GM19238 (cell line): ENCODE data around the gene IGSF9B.
"Not testable (repeated sequence)": the region's sequence is repeated elsewhere in the genome, so short reads cannot be mapped to it uniquely, and the experiment has no call there.

Source experiments
- DNase-seq: peaks from one replicate; pipeline ENCODE4 v3.0.0; 2011; ENCODE audit warnings: low spot score; ENCODE audit not compliant: insufficient read length

The IGSF9B gene, protein sequence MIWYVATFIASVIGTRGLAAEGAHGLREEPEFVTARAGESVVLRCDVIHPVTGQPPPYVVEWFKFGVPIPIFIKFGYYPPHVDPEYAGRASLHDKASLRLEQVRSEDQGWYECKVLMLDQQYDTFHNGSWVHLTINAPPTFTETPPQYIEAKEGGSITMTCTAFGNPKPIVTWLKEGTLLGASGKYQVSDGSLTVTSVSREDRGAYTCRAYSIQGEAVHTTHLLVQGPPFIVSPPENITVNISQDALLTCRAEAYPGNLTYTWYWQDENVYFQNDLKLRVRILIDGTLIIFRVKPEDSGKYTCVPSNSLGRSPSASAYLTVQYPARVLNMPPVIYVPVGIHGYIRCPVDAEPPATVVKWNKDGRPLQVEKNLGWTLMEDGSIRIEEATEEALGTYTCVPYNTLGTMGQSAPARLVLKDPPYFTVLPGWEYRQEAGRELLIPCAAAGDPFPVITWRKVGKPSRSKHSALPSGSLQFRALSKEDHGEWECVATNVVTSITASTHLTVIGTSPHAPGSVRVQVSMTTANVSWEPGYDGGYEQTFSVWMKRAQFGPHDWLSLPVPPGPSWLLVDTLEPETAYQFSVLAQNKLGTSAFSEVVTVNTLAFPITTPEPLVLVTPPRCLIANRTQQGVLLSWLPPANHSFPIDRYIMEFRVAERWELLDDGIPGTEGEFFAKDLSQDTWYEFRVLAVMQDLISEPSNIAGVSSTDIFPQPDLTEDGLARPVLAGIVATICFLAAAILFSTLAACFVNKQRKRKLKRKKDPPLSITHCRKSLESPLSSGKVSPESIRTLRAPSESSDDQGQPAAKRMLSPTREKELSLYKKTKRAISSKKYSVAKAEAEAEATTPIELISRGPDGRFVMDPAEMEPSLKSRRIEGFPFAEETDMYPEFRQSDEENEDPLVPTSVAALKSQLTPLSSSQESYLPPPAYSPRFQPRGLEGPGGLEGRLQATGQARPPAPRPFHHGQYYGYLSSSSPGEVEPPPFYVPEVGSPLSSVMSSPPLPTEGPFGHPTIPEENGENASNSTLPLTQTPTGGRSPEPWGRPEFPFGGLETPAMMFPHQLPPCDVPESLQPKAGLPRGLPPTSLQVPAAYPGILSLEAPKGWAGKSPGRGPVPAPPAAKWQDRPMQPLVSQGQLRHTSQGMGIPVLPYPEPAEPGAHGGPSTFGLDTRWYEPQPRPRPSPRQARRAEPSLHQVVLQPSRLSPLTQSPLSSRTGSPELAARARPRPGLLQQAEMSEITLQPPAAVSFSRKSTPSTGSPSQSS (N-terminal part only)

DNA sequence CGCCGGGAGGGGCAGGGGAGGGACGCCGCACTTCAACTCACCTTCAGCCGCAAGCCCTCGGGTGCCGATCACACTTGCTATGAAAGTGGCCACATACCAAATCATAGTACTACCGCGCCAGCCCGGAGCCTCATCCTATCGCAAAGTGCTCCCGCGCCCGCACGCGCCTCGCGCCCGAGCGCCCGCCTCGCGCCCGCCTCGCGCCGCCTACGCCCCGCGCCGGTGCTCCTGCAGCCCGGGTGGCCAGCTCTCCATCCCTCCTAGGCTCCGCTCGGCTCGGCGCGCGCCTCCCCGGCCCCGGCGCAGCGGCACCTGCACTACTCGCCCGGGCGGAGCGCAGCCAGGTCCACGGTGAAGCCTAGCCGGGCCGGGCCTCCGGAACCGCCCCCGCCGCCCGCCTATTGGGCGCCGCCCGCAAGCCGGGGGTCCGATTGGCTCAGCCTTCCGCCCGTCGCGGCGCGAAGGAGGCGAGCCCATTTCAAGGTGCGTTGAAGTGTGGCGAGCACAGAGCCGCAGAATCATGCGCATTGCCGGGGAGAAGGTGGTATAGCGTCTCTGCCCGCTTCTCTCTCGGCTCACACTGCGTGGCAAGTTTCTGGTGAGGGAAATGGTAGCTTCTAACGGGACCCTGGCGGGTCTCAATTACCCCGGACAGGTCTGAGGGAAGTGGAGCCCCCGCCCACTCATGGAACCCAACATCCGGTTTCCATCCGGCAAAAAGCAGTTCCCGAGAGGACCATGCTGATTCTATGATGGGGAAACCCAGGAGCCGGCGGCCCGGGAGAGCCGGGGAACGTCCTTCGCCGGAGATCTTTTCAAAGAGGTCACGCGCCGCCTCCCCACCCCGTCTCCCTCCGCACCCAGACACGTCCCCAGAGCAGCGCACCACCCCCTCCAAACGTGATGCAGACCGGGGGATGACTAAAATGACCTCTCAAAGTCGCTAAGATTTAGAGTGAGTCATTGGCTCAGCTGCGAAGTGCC is at the start of gene IGSF9B:
Gene IGSF9B (minus strand): TSS at position 319 of the 984 bp plus-strand sequence. CDS start 214 bp downstream, at position 105.
- DNase-seq: peak; percentile 99

DNA sequence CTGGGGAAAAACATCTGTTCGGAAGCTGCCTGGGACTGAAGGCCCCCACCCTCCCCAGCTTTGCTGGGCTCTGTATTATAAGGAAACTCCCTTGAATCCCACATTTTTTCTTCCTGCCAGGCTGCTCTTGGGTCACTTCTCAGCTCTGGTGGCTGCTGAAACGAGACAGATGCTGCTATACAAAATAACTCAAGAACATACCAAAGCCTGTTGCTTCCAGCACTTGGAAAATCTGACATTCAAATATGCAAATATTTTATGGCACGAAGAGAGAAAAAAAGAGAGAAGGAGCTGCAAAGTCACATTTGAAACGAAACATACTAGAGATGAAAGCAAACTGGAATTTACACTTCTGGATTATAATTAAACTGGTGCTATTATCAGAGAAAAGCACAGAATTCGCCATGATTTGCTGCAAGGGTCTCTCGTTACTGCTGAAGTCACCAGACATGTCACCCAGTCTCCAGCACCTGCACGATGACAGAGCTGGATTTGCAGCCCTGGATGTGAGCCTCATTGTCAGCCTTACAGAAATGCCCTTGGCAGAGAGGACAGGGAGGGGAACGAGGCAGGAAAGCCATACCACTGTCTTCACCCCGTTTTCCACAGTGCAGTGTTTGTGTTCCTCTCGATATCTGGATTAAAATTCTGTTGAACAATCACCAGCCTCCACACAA is 47.9 kb upstream of the IGSF9B start:
- no peak for DNase-seq

DNA sequence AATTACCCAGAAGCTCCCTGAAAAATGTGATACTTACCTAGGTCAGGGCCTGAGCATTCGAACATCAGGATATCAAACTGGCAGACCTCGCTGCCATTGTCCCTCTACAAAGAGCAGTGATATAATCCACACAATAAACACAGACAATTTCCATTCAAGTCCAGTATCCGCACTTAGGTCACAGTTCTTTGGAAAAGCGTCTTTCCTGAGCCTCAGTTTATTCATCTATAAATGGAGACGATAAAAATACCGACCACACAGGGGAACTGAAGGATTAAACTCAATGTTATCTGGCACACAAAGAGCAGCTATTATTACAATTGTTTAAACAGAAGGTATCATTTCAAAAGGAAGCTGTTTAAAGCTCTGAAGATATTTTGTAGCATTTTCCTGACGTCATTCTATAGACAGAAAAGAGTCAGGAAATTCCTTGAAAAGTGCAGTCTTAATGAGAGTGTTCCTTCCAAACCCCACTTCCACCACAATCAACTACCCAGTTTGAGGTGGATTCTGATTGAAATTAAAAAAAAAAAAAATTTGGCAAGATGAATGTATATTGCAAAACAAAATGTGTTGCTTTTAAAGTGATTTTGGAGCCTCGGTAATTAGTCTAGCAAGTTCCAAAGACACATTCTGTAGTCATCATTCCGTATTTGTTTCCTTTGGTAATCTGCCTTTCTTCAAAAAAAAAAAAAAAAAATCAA is 47.2 kb upstream of the IGSF9B start:
- DNase-seq: no peak

DNA sequence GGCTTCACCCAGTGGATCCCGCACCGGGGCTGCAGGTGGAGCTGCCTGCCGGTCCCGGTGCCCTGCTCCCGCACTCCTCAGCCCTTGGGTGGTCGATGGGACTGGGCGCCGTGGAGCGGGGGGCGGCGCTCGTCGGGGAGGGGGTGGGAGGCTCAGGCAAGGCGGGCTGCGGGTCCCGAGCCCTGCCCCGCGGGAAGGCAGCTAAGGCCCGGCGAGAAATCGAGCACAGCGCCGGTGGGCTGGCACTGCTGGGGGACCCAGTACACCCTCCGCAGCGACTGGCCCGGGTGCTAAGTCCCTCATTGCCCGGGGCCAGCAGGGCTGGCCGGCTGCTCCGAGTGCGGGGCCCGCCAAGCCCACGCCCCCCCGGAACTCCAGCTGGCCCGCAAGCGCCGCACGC is 46.1 kb upstream of the IGSF9B start:
- DNase-seq: not testable (repeated sequence)

DNA sequence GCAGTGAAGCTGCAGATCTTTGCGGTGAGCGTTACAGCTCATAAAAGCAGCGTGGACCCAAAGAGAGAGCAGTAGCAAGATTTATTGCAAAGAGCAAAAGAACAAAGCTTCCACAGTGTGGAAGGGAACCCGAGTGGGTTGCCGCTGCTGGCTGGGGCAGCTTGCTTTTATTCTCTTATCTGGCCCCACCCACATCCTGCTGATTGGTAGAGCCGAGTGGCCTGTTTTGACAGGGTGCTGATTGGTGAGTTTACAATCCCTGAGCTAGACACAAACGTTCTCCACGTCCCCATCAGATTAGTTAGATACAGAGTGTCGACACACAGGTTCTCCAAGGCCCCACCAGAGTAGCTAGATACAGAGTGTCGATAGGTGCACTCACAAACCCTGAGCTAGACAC is 45.6 kb upstream of the IGSF9B start:
- DNase-seq: not testable (repeated sequence)

DNA sequence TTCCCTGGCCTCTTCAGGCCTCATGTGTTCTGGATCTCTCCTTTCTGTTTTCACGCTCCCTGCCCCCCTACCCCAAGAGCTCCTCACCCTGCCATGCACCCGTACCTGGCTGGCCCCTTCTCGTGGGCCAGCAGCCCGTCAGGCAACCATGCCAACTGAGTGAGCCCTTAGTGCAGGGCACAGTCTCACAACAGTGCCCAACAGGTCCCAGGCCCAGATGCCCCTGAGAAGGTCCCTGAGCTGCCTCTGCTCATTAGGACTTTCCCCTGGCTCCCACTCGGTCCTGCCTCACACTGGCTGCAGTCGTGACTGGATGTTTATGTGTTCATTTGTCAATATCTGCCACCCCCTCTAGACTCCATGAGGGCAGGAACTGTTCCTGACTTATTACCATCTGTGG is 44.8 kb upstream of the IGSF9B start:
- no peak for DNase-seq

DNA sequence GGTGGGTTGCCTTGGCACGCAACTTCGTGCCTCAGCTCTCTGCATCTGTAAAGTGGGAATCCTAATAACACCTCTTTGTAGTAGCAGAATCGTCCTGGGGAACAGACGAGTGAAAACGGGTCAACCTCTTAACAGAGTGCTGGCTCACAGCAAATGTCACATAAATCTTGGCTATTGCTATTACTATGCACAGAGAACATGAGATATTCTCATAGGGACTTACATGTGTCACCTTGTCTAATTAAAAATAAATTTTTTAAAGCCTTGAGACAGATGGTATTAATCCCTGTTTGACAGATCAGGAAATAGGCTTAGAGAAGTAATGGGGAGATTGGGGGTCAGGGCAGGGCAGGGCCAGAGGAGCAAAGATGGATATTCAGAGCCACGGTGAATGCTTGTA is 44.3 kb upstream of the IGSF9B start:
- DNase-seq: no peak

DNA sequence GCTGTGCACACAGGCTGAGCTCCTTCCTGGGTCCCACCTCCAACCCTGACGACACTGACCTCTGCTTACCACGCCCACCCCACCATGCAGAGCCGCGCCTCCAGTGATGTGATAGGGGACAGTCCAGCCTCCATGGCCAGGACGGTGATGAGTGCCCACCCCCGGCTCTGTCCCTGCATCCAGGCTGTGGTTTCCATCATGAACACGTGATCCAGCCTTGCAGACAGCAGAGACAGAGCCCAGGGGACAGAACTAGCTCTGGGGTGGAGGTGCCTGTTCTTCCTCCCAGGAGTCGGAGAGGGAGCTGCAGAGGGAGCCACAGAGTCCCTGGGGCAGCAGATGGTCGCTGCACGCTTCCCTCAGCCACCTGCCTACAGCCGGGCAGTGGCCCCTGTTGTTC is 42.6 kb upstream of the IGSF9B start:
- DNase-seq: no peak

DNA sequence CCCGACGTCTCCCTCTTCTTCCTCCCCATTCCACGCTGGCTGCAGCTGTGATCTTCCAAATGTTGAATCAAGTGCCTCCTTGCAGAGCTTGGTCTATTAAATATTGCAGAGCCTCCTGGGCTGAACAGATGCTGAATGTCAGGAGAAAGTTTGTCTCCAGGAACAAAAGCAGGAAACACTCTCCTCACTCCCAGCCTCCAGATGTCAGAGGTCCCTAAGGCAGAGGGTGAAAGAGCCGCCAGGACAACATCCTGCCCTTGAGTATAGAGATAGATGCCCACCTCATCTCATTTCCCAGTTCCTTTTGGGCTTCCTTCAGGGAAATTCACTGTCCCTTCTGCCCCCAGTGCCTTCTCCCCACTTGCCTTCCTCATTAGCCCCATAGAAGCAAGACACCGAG is 40.8 kb upstream of the IGSF9B start:
- no peak for DNase-seq

DNA sequence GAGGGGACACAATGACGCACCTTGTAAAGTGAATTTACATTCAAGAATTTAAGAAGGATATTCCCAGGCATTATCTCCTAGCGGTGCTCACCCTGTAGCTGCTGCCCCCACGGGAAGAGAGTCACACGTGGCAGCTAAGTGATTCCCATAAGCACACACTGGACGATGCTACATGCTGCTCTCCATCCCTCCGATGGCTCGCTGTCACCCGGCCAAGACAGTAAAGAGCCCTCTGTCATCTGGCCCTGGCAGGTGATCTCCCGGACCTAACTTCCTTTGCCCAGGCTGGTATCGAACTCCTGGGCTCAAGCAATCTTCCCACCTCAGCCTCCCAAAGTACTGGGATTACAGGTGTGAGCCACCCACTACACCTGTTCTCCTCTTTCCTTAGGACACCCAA is 39.9 kb upstream of the IGSF9B start:
- DNase-seq: no peak

DNA sequence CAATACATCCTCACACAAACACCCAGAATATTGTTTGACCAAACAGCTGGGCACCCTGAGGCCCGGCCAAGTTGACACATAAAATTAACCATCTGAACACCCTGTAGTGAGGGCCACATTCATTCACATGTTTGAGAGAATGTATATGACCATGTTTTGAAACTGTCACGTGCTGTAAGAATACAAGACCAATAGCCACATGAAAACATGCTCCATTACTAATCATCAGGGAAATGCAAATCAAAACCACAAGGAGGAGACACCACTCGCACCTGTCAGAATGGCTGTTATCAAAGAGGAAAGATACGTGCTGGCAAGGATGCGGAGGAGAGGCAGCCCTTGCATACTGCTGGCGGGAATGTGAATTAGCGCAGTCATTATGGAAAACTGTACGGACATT is 38.3 kb upstream of the IGSF9B start:
- DNase-seq: no peak

DNA sequence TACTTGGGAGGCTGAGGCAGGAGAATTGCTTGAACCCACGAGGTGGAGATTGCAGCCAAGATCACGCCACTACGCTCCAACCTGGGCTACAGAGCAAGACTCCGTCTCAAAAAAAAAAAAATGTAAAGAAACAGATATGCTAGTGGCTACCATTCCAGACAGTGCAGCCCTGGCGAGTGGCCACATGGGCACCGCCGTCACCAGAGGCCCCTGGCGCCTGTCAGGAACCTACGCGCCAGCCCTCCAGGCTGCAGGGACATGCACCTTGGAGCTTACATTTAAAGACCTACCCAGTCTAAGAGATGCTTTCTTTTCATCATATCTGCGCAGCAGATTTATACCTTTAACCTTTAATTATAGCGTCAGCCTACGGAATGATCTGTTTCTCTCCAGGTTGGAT is 37.2 kb upstream of the IGSF9B start:
- DNase-seq: no peak

DNA sequence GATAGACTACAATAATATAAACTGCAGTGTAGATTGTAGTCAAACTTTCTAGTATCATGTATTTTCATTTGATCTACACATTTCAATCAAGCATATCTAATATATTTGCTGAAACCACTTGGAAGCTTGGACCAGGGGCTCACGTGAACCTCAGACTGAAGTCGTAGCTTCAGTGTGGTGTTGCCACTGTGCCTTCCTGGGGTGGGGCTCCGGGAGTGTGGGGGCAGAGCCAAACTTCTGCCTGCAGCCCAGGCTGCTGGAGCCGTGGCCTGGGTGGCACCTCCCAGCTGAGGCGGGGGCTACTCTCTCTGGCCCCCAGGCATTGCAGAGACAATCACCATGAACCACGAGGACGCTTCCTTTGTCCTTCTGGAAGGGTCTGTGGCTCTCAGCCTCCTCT is 36.3 kb upstream of the IGSF9B start:
- DNase-seq: no peak

DNA sequence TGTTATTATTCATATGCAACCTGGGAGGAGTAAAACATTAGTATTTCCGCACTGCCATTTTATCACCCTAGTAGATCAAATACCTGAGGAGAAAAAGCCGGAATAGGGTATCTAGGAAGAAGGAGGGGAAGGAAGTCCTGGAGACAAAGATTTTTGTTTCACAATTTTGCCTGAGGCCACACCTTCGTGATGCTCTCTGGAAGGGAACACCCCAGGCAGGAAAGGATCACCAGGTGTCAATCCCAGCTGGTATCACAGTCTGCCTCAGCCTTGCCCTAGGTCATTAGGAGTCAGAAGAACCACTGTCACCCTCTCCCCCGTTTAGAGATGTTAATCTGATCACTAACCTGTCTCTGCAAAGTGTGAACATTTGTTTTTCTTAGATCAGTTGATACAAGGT is 35.4 kb upstream of the IGSF9B start:
- no peak for DNase-seq

DNA sequence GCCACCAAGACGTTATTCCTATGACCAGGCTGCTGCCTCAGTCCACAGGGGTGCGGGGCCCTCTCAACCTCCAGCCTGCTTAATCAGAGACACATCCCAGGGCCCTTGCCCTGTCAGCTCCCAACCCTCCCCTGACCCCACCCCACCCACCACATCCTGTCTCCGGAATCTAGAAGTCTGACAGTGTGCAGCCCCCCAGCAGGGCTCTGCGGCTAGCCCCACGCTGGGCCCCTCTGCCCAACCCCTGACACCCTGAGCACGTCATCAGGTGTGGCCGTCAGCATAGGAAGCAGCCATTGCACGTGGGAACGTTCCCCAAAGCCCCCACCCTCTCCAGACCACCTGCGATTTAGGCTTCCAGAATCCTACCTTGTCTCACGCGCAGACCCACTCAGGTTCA is 34.3 kb upstream of the IGSF9B start:
- DNase-seq: no peak

DNA sequence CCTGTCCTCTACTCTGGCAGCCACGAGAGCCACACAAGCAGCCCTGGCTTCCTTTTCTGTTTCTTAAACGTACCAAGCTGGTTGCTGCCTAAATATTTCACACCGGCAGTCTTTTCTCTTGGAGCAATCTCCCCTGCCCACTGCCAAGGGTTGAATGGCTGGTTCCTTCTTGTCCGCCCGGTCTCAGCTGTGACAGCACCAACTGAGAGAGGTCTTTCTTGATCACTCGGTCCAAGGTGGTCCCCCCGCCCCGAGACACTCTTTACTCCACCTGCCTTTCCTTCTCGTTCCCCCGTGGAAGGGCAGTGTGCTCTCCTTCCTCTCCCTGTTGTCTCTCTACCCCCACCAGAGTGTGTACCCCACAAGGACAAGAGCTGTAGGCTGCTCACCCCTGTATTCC is 33.7 kb upstream of the IGSF9B start:
- no peak for DNase-seq

DNA sequence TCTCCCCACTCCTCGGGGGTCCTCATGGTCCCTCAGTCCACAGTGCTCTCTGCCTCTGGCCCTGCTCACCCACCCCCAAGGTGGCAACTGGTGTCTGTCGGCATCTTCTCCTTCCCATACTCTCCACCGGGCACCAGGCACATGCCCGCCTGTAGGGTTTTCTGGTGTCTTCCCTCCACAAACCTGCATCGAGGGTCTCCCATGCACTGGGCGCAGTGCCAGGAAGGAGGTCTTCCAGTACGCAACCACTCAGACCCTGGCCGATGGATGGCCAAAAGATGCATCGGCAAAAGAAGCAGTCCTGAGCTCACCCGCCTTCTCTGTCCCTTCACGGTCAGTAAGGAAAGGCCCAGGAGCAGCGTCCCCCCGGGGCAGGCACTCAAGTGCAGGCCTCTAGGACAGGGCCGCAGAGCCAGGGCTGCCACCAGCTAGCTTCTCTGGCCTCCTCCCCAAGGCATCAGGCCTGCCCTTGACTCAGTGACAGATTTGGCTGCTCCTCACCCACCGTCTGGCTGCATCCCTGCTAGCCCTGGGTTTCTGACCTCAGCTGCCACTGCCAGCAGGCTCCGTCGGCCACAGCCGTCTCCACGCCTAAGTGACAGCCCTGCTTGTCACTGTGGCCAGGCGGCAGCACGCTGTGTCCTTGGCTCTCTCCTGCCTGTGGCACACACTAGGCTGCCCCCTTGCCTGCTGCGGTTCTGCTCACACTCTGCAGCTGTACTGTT is 32.1 kb upstream of the IGSF9B start:
- no peak for DNase-seq

DNA sequence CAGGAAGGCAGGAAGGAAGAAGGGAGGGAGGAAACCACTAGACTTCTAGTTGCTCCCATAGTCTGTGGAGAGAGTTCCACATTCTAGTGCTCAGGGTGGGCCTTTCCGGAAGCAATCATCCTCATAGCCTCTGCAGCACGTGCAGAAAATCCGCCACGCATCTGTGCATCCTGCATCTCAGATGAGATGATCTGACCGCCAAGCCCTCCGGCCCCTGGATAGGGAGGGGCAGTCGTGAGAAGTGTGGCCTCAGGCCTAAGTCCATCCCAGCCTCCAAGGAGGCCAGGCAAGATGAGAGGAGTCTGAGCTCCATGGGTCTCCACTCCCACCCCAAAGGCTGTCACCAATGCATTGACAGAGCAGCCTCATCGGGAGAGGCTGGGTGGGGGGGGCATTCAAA is 30.4 kb upstream of the IGSF9B start:
- DNase-seq: no peak
